ENCODE results near the gene PITX2.
"Not testable (repeated sequence)": the region's sequence is repeated elsewhere in the genome, so short reads cannot be mapped to it uniquely, and the experiment has no call there.

PITX2 gene

GRCh38 chr4:110610940-110611831 lies 11.7 kb downstream of the PITX2 start:
- DNase-seq (ENCODE audit: low spot score) = no peak

- DNase-seq (ENCODE audit: low spot score) = no peak
These were observed 12.3 kb downstream of the PITX2 start for GRCh38 chr4:110610620-110610939.

- peak; percentile 65 for DNase-seq (ENCODE audit: low spot score)
These were observed 13.7 kb downstream of the PITX2 start for GRCh38 chr4:110609044-110609750.

GRCh38 chr4:110605077-110605476 lies 17.8 kb downstream of the PITX2 start:
- no peak for DNase-seq (ENCODE audit: low spot score)

GRCh38 chr4:110602061-110602460 lies 20.8 kb downstream of the PITX2 start:
- DNase-seq (ENCODE audit: low spot score) = no peak

- DNase-seq (ENCODE audit: low spot score) = no peak
These were observed 25.3 kb downstream of the PITX2 start for GRCh38 chr4:110597582-110597981.

- no peak for DNase-seq (ENCODE audit: low spot score)
These were observed 26.4 kb downstream of the PITX2 start for GRCh38 chr4:110596431-110596830.

- DNase-seq (ENCODE audit: low spot score) = no peak
These were observed 27.3 kb downstream of the PITX2 start for GRCh38 chr4:110595583-110595982.

- DNase-seq (ENCODE audit: low spot score) = no peak
These were observed 33.6 kb downstream of the PITX2 start for GRCh38 chr4:110589297-110589696.

- DNase-seq (ENCODE audit: low spot score) = no peak
These were observed 35.1 kb downstream of the PITX2 start for GRCh38 chr4:110587666-110588285.

- no peak for DNase-seq (ENCODE audit: low spot score)
These were observed 36.6 kb downstream of the PITX2 start for GRCh38 chr4:110586131-110586850.

- DNase-seq (ENCODE audit: low spot score) = not testable (repeated sequence)
These were observed 46.2 kb downstream of the PITX2 start for GRCh38 chr4:110576696-110577095.
